HG02571 (cell line): Measurements from ENCODE around the gene TBC1D9.

Experiments used
- ATAC-seq: cut with Tn5 transposase; IDR thresholded peaks from one replicate; pipeline ENCODE4 v1.9.1; 2021; ENCODE audit warnings: mild to moderate bottlenecking, moderate library complexity; ENCODE audit not compliant: unreplicated experiment

The TBC1D9 gene

GRCh38 chr4:140725556-140725955, 30.6 kb downstream of the TBC1D9 start:
- no peak for ATAC-seq

- ATAC-seq: no peak
These were observed 31.4 kb downstream of the TBC1D9 start for GRCh38 chr4:140724760-140725159.

- no peak for ATAC-seq
These were observed 35.5 kb downstream of the TBC1D9 start for GRCh38 chr4:140720387-140721304.

- peak; percentile 54 for ATAC-seq
These were observed 36.5 kb downstream of the TBC1D9 start for GRCh38 chr4:140719686-140720085.

- ATAC-seq: no peak
These were observed 37.2 kb downstream of the TBC1D9 start for GRCh38 chr4:140719022-140719421.

GRCh38 chr4:140718241-140718952, 37.8 kb downstream of the TBC1D9 start:
- ATAC-seq: no peak

- no peak for ATAC-seq
These were observed 38.9 kb downstream of the TBC1D9 start for GRCh38 chr4:140717313-140717712.

GRCh38 chr4:140715119-140715518, 41.1 kb downstream of the TBC1D9 start:
- ATAC-seq: no peak

- no peak for ATAC-seq
These were observed 44.3 kb downstream of the TBC1D9 start for GRCh38 chr4:140711910-140712309.

GRCh38 chr4:140710908-140711622, 45.1 kb downstream of the TBC1D9 start:
- ATAC-seq: no peak

GRCh38 chr4:140707325-140707724, 48.9 kb downstream of the TBC1D9 start:
- no peak for ATAC-seq

- ATAC-seq: no peak
These were observed 49.5 kb downstream of the TBC1D9 start for GRCh38 chr4:140706665-140707064.

GRCh38 chr4:140706276-140706625, 49.9 kb downstream of the TBC1D9 start:
- ATAC-seq: no peak

- no peak for ATAC-seq
These were observed 50.4 kb downstream of the TBC1D9 start for GRCh38 chr4:140705625-140706275.

- no peak for ATAC-seq
These were observed 51.2 kb downstream of the TBC1D9 start for GRCh38 chr4:140704964-140705363.

- ATAC-seq: no peak
These were observed 51.7 kb downstream of the TBC1D9 start for GRCh38 chr4:140704392-140704960.

- ATAC-seq: no peak
These were observed 52.7 kb downstream of the TBC1D9 start for GRCh38 chr4:140703463-140703862.

GRCh38 chr4:140702096-140702757, 54.0 kb downstream of the TBC1D9 start:
- no peak for ATAC-seq

GRCh38 chr4:140701071-140701470, 55.1 kb downstream of the TBC1D9 start:
- ATAC-seq: no peak
